ENCODE results near the gene ADGRG1.

ADGRG1 gene

GRCh38 chr16:57636184-57636583, 7.8 kb downstream of the ADGRG1 start:
- DNase-seq, result no peak

GRCh38 chr16:57637020-57637419, 8.6 kb downstream of the ADGRG1 start:
- DNase-seq, result no peak

- no peak for DNase-seq
Observed at GRCh38 chr16:57637424-57637823, 9.0 kb downstream of the ADGRG1 start.

GRCh38 chr16:57637965-57638364, 9.5 kb downstream of the ADGRG1 start:
- DNase-seq, result no peak

GRCh38 chr16:57638381-57638780, 10.0 kb downstream of the ADGRG1 start:
- no peak for DNase-seq

- DNase-seq, result no peak
Observed at GRCh38 chr16:57639172-57639887, 10.9 kb downstream of the ADGRG1 start.

GRCh38 chr16:57640185-57640584, 11.8 kb downstream of the ADGRG1 start:
- DNase-seq, result no peak

- DNase-seq, result no peak
Observed at GRCh38 chr16:57640612-57641011, 12.2 kb downstream of the ADGRG1 start.

GRCh38 chr16:57642160-57643135, 14.0 kb downstream of the ADGRG1 start:
- no peak for DNase-seq

- DNase-seq, result peak; percentile 54
Observed at GRCh38 chr16:57643147-57643874, 14.9 kb downstream of the ADGRG1 start.

GRCh38 chr16:57643910-57644309, 15.5 kb downstream of the ADGRG1 start:
- DNase-seq, result no peak

GRCh38 chr16:57644383-57645014, 16.1 kb downstream of the ADGRG1 start:
- no peak for DNase-seq

GRCh38 chr16:57645169-57645568, 16.7 kb downstream of the ADGRG1 start:
- DNase-seq, result no peak

- peak; percentile 32 for DNase-seq
Observed at GRCh38 chr16:57645691-57646387, 17.4 kb downstream of the ADGRG1 start.

- DNase-seq, result no peak
Observed at GRCh38 chr16:57646388-57647039, 18.1 kb downstream of the ADGRG1 start.

GRCh38 chr16:57647136-57647875, 18.9 kb downstream of the ADGRG1 start:
- no peak for DNase-seq

GRCh38 chr16:57648125-57648524, 19.7 kb downstream of the ADGRG1 start:
- no peak for DNase-seq

GRCh38 chr16:57648581-57649442, 20.4 kb downstream of the ADGRG1 start:
- DNase-seq, result peak; percentile 69

GRCh38 chr16:57649443-57649751, 21.0 kb downstream of the ADGRG1 start:
- no peak for DNase-seq

- no peak for DNase-seq
Observed at GRCh38 chr16:57649846-57650245, 21.4 kb downstream of the ADGRG1 start.
